ENCODE measurements around the gene CPPED1. TPM values are rescaled to one million over a fixed set of nuclear protein-coding genes. Genes with fewer than 3 reads are reported as not detected.

The CPPED1 gene
- total and polyA plus RNA-seq, 2 donors from 2014 or later, result 29.7 to 41.1 TPM

- no peak for DNase-seq
- H3K4me1 ChIP-seq (ENCODE audit: control insufficient read depth in 2 of 3, insufficient read depth in 2 of 3, low read depth in 1 of 3, low read length in 3 of 3), result peaks cover 0 to 5% (median 0%) of the 10 kb centered on the region in 3 donors
- TF ChIP-seq CTCF (IDR thresholded peaks at IDR 0.05; ENCODE audit: borderline replicate concordance, extremely low read depth, insufficient read depth), result no peak
- H3K9me3 ChIP-seq (ENCODE audit: control insufficient read depth in 2 of 3, insufficient read depth in 1 of 3, low read length in 3 of 3), result no peaks in the 10 kb centered on the region
- no peak overlapping the region for H3K4me3 ChIP-seq (ENCODE audit: low read length in 3 of 3)
- H3K36me3 ChIP-seq (ENCODE audit: control insufficient read depth in 2 of 3, insufficient read depth in 3 of 3, low read length in 3 of 3), result no peaks in the 10 kb centered on the region
- no peak overlapping the region for H3K27ac ChIP-seq (ENCODE audit: low read depth in 2 of 2, low read length in 2 of 2)
- no peaks in the 10 kb centered on the region for H3K27me3 ChIP-seq (ENCODE audit: control insufficient read depth, insufficient read depth, low read length)
- no peak for FAIRE-seq
- intact Hi-C loops (cut with DNase I), result no loop called here
- no peak overlapping the region for H3K9ac ChIP-seq (ENCODE audit: low read length in 3 of 3)
Measured at GRCh38 chr16:12625716-12626115, 178.0 kb downstream of the CPPED1 start.

- Histone ChIP-seq H3K9ac (ENCODE audit: low read length in 3 of 3) (no peak overlapping the region), H3K36me3 (ENCODE audit: control insufficient read depth in 2 of 3, insufficient read depth in 3 of 3, low read length in 3 of 3) (no peaks in the 10 kb centered on the region), H3K4me1 (ENCODE audit: control insufficient read depth in 2 of 3, insufficient read depth in 2 of 3, low read depth in 1 of 3, low read length in 3 of 3) (peaks cover 0 to 6% (median 5%) of the 10 kb centered on the region in 3 donors), H3K4me3 (ENCODE audit: low read length in 3 of 3) (no peak overlapping the region), H3K27me3 (ENCODE audit: control insufficient read depth, insufficient read depth, low read length) (no peaks in the 10 kb centered on the region), H3K27ac (ENCODE audit: low read depth in 2 of 2, low read length in 2 of 2) (no peak overlapping the region), H3K9me3 (ENCODE audit: control insufficient read depth in 2 of 3, insufficient read depth in 1 of 3, low read length in 3 of 3) (no peaks in the 10 kb centered on the region)
- DNase-seq (no peak), FAIRE-seq (no peak)
- intact Hi-C loops (cut with DNase I), result no loop called here
- no peak for TF ChIP-seq CTCF (IDR thresholded peaks at IDR 0.05; ENCODE audit: borderline replicate concordance, extremely low read depth, insufficient read depth)
Measured at GRCh38 chr16:12625068-12625467, 178.6 kb downstream of the CPPED1 start.

GRCh38 chr16:12620150-12620549, 183.5 kb downstream of the CPPED1 start:
- Histone ChIP-seq H3K9ac (ENCODE audit: low read length in 3 of 3) (no peak overlapping the region), H3K27ac (ENCODE audit: low read depth in 2 of 2, low read length in 2 of 2) (no peak overlapping the region), H3K27me3 (ENCODE audit: control insufficient read depth, insufficient read depth, low read length) (no peaks in the 10 kb centered on the region), H3K4me1 (ENCODE audit: control insufficient read depth in 2 of 3, insufficient read depth in 2 of 3, low read depth in 1 of 3, low read length in 3 of 3) (peaks cover 0 to 23% (median 9%) of the 10 kb centered on the region in 3 donors), H3K36me3 (ENCODE audit: control insufficient read depth in 2 of 3, insufficient read depth in 3 of 3, low read length in 3 of 3) (no peaks in the 10 kb centered on the region), H3K9me3 (ENCODE audit: control insufficient read depth in 2 of 3, insufficient read depth in 1 of 3, low read length in 3 of 3) (no peaks in the 10 kb centered on the region), H3K4me3 (ENCODE audit: low read length in 3 of 3) (no peak overlapping the region)
- TF ChIP-seq CTCF (IDR thresholded peaks at IDR 0.05; ENCODE audit: borderline replicate concordance, extremely low read depth, insufficient read depth), result no peak
- intact Hi-C loops (cut with DNase I), result no loop called here
- DNase-seq (no peak), FAIRE-seq (no peak)

- peak overlapping the region; percentile 79 to 84 for H3K27ac ChIP-seq (ENCODE audit: low read depth in 2 of 2, low read length in 2 of 2)
- peaks cover 0 to 33% (median 9%) of the 10 kb centered on the region in 3 donors for H3K4me1 ChIP-seq (ENCODE audit: control insufficient read depth in 2 of 3, insufficient read depth in 2 of 3, low read depth in 1 of 3, low read length in 3 of 3)
- TF ChIP-seq CTCF (IDR thresholded peaks at IDR 0.05; ENCODE audit: borderline replicate concordance, extremely low read depth, insufficient read depth), result no peak
- no peak overlapping the region for H3K4me3 ChIP-seq (ENCODE audit: low read length in 3 of 3)
- no peaks in the 10 kb centered on the region for H3K9me3 ChIP-seq (ENCODE audit: control insufficient read depth in 2 of 3, insufficient read depth in 1 of 3, low read length in 3 of 3)
- intact Hi-C loops (cut with DNase I), result no loop called here
- H3K9ac ChIP-seq (ENCODE audit: low read length in 3 of 3), result no peak overlapping the region
- no peaks in the 10 kb centered on the region for H3K36me3 ChIP-seq (ENCODE audit: control insufficient read depth in 2 of 3, insufficient read depth in 3 of 3, low read length in 3 of 3)
- DNase-seq (peak; percentile 60 to 83 (median 68)), FAIRE-seq (no peak)
- H3K27me3 ChIP-seq (ENCODE audit: control insufficient read depth, insufficient read depth, low read length), result no peaks in the 10 kb centered on the region
Measured at GRCh38 chr16:12618515-12618914, 185.2 kb downstream of the CPPED1 start.

Data from kidney (tissue), 14 donors.